GM21737 (cell line): ENCODE results near the gene SMYD3.
"Not testable (repeated sequence)": the region's sequence is repeated elsewhere in the genome, so short reads cannot be mapped to it uniquely, and the experiment has no call there.

ENCODE experiments used
- ATAC-seq: cut with Tn5 transposase; IDR thresholded peaks from one replicate; pipeline ENCODE4 v1.9.1; 2021; ENCODE audit warnings: mild to moderate bottlenecking, moderate library complexity; ENCODE audit not compliant: unreplicated experiment

SMYD3 gene

DNA sequence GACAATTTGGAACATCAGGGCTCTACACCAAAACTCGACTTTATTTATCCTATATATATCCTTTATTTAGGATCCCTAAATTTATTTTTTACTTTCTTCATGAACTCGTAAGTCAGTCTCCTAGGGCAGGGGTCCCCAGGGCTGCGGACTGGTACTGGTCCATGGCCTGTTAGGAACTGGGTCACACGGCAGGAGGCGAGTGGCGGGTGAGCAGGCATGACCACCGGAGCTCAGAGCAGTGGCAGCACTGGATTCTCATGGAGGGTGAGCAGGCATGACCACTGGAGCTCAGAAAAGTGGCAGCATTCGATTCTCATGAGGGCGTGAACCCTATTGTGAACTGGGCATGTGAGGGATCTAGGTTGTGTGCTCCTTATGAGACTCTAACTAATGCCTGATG is 427.0 kb downstream of the SMYD3 start:
- no peak for ATAC-seq

DNA sequence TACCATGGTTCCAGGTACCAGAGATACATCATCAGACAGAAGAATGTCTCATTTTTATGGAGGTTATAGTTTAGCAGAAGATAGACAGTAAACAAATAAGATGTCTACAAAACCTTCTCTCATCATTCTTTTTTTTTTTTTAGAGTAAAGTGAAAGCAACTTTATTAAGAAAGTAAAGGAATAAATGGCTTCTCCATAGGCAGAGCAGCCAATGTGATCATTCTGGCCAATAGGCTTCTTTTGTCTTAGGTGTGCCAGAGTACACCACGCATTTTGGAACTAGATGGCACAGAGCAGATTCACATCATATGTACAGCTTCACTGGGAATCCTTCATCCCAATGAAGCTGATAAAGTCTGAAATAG is 428.2 kb downstream of the SMYD3 start:
- ATAC-seq = no peak

DNA sequence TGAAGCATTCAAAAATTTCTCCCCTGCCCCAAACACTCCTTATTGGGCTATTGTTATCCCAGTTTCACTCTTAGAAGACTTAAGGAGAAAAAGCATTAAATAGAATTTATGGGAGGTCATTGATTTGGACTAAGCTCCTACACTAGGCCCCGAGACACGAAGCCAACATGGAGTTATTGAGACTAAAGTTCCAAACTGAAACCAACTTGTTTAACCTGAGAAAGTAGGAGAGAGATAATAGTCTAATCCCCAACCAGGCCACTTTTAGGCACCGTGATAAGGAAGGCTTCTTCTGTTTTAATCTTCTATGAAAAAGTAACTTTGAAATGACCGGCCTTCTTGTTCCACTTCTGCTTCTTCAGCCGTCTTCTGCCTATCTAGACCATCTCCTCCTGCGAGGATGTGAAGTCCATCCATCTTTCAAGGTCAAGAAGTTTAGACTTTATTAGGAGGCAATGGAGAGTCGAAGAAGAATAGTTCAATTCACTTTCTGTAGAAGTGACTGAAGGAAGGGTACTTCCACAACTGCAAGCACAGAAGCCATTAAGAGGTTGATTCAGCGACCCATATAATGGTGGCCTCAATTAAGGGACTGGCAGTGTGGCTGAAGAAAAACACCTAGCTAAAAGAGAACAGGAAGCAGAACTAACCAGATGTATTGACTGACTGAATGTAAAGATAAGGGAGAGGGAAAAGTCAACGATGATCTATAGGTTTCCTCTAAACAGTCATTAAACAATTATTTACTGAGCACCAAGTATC is 428.8 kb downstream of the SMYD3 start:
- ATAC-seq = no peak

DNA sequence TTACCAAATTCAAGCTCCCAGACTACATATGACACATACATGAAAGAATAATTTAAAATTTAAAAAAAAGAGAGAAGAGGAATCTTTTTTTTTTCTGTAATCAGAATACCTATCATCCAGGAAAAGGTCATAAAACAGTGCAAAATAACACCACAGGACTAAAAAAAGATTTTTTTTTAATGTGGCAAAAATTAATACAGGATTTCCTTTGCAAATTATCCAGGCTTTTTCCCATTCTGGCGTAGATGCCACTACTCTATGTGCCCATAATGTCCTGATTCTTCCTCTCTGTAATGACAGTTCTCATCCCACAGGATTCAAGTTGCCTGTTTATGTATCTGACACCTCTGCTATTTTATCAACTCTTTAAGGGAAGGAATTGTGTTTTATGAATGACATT is 429.6 kb downstream of the SMYD3 start:
- no peak for ATAC-seq

DNA sequence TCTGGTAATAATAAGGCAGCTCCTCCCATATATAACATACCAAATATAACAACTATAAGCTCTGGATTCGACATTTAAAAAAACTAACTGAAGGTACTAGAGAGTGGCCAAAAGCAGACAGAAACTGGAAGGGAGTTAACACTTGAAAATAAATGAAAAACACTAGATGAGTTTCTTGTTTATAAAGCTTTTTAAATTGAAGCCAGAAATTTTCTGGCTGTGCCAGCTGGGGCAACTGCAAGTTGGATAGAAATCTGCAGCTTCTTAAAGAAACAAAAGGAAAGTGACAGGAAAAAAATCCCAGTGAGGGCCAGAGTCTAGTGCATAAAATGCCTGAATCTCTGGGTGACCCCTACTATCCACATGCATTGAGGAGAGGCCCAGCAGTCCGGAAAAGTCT is 432.7 kb downstream of the SMYD3 start:
- ATAC-seq = no peak

DNA sequence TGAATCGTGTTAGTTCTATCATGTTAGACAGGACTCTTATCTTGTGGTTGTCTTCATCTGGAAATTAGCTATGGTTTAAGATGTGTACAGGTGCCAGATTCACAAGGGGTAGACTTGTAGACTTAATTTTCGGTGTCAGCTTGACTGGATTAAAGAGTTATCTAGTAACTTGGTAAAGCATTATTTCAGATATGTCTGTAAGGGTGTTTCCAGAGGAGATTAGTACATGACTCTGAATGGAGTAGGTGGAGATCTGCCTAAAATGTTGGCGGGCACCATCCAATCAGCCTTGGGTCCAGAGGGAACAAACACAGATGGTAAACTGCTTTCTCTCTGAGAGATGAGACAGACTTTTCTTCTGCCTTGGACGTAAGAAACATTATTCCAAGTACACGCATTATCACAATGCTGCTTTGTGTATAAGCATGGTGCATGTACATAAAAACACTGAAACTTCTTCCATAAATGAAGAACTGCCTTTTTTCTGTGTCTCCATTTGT is 434.6 kb downstream of the SMYD3 start:
- ATAC-seq = no peak

DNA sequence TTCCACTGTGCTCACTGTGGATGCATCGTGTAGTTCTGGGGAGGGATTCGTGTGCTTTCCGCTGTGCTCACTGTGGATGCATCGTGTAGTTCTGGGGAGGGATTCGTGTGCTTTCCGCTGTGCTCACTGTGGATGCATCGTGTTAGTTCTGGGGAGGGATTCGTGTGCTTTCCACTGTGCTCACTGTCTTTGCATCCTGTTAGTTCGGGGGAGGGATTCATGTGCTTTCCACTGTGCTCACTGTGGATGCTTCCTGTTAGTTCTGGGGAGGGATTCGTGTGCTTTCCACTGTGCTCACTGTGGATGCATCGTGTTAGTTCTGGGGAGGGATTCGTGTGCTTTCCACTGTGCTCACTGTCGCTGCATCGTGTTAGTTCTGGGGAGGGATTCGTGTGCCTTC is 435.1 kb downstream of the SMYD3 start:
- ATAC-seq = not testable (repeated sequence)

DNA sequence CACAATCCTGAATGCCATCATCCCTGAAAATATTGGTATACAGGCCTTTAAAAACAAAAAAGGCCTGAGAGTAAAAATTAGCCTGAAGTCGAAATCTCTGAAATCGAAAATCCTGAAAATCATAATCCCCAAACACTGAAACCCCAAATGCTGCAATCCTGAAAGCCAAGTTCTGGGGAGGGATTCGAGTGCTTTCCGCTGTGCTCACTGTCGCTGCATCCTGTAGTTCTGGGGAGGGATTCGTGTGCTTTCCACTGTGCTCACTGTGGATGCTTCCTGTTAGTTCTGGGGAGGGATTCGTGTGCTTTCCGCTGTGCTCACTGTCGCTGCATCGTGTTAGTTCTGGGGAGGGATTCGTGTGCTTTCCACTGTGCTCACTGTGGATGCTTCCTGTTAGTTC is 435.5 kb downstream of the SMYD3 start:
- ATAC-seq = not testable (repeated sequence)

DNA sequence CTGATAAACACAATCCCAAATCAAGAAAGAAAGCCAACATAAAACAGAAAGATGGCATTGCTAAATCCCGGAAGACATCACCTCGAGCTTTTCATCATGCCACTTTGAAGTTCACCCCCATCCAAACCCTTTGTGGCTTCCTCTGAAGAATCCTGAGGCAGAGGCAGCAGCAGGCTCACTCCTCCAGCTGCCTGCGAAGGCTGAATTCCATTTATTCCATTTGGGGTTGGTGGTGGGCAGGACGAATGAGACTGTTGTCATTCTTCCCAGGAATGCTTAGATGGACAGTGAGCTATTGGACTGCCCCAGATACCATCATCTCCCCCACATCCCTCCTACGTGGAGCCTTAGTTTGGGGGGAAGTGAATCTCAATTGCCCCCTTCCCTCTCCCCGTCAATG is 437.5 kb downstream of the SMYD3 start:
- ATAC-seq = no peak

DNA sequence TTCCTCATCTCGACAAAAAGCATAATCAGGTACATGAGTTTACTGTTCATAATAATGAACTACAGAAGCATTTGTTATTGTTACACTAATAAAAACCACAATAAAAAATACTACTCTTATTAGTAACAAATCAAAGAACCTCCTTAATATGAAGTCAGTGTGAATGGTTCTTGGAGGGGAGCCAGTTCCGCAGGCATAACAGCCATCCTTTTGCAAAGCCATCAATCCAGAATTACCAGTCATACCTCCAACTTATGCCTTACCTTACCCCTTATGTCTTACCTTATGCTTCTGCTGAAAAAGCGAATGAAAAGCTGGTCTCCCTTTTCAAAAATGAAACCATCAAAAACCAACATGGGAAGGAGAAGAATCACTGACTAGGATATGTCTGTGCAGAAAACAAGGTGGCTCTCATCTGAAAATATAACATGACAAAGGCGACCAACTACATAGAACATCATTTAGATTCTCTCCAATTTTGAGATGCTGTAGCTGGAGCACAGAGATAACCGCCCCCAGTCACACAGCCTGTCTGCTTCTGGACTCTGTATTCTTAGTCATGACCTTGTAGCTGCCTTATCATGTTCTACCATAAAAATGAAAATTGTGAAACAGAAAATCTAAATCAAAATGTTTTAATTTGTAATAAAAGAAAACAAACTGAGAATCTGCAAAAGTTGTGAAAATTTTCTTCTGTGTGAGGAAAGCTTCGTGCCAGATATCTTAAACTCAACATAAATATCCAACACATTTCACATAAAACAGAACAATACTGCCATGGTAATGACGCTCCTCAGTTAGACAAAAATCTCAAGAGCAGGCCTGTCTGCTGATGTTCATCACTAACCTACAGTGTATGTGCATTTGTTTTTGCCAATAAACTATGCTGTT is 438.2 kb downstream of the SMYD3 start:
- no peak for ATAC-seq

DNA sequence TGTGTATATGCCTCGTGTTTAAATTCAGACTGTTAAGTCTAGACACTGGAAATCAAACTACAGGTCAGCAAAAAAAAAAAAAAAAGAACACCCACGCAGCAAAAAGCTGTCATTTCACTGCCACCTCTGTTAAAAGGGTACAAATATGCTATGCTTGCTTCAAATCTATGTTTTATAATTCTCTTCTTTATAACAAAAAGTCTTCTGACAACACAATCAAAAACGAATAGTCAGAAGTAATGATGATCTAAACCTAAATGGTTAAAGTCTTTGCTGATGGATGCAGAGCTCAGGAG is 438.9 kb downstream of the SMYD3 start:
- no peak for ATAC-seq

DNA sequence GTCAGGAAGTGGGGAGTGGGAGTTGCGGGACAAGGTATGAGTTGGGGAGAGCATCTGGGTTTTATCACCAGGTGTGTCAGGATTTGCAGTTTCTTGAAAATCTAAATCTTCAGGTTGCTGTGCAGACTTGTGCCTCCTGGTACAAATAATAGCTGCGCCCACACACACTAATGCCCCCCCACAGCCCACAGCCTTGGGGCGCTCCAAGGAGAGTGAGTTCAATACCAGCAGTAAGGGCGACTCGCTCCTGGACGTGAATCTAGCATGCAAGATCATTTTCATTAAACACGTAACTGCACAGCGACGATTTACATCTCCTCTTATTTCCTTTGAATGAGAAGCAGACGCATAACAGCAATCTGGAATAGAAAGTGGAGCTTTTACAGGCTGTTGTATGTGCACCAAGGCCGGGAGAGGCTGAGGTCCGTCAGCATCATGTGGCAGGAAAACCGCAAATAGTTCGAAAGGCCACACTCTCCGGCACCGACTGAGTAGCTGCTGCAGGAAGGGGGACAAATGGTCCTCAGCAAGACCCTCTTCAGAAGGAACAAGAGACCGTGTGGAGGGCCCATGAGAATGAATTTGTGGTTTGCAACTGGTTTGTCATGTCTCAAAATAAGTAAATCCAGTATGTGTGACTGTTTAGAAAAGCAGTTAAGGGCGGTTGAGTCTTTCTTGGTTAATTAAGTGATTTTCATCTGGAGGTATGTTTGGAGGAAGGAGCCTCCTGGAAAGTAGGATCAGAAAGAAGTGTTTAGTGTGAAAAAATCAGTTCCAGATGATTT is 439.5 kb downstream of the SMYD3 start:
- ATAC-seq = no peak

DNA sequence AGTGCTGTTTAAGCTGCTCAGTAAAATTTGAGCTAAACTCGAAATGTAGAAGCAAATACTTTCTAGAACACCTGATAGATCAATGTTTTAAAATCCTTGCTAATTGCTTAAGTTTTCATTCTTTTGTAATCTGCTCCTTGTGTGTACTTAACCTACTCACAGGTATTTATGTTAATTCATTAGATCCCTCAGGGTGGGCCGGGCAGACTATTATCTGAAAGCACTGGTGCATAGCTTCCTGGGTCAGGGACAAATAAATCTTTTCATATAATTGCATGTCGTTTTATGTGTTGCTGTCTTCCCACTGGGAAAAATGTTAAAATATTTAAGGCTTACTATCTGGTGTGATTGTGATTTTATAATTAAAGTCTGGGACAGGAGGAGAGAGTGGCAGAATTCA is 440.5 kb downstream of the SMYD3 start:
- no peak for ATAC-seq

DNA sequence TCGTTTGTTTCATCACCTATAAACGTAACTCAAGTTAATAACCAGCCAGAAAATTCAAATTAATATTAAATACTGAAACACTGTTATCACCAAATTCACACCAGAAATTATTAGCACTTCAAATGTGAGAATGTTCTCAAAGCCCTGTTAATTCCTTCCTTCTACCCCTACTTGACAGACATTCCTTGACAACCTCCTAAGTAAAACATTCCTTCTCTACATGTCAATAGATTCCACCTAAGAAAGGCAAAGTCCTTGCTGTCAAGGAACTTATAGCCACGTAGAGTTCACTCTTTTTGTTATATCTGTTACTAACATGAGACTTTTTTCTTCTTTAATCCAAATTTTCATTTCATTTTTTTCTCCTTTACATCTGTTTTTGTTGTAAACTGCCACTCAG is 441.5 kb downstream of the SMYD3 start:
- no peak for ATAC-seq

DNA sequence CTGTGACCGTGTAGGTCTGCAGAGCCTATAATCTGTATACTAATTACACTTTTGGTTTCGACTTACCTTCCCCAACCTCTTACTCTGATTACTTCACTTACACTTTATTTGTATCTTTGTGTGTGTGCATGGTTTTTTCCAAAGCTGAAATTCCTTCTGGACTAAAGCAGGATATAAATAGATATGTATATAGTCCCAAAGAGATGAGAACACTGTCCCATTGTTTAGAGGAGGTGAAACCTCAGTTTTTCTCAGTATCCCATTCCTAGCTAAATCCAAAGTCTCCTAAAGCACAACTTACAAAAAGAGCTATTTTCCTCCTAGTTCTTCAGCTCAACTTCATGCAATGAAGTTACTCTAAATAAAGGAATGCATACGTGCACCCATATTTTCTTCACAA is 442.2 kb downstream of the SMYD3 start:
- ATAC-seq = no peak

DNA sequence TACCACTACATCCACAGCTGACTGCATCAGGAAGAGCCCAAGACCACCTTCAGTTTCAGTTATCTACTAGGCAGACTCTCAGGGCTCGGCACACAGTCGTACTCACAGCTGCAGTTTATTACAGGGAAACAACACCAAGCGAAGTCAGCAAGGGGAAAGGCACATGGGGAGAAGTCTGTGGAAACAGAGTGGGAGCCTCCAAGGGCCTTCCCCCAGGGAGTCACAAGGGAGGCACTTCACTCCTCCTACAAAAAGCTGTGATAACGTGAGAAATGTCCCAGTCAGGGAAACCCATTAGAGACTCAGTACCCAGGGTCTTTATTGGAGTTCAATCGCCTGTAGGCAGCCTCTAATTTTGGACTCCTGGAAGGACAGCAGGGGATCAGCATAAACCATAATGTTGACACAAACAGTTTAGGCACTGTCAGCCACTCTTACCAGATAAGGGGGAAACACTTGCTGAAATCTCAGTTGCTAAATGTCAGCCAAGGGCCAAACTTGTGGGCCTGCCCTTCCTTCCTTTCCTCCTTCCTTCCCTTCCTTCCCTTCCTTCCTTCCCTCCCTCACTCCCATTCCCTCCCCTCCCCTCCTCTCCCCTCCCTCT is 444.0 kb downstream of the SMYD3 start:
- no peak for ATAC-seq

DNA sequence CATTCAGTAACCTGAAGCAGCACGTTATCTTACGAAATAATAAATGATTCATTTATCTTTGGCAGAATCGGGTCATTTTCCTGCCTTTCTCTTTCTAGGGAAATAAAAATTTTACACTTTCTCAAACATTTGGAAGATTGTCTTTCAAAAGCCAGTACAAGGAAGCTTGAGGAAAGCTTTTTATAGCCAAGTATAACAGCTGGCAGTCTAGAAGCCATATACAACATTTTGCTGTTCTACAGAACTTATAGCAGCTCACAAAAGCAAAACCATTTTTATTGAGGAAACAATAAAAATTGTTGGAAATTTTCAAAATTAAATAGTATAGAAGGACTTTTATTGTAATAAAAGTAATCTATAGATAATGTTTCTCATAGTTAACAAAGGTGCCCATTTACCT is 448.6 kb downstream of the SMYD3 start:
- ATAC-seq = no peak

DNA sequence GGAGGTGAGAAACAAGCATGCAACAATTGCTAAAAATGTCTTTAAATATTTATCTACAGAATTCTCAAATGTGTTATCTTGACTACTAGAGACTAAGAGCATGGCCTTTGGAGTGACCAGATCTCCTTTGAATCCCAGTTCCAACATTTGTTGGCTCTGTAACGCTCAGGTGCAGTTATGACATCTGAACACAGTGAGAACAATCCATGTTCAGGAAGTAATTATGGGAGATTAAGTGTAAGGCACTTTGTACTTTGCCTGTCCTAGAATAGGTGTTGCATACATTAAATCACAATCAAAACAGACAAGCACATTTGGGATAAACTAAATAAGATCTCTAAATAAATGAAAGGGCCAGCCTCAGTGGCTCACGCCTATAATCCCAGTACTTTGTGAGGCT is 454.5 kb downstream of the SMYD3 start:
- no peak for ATAC-seq

DNA sequence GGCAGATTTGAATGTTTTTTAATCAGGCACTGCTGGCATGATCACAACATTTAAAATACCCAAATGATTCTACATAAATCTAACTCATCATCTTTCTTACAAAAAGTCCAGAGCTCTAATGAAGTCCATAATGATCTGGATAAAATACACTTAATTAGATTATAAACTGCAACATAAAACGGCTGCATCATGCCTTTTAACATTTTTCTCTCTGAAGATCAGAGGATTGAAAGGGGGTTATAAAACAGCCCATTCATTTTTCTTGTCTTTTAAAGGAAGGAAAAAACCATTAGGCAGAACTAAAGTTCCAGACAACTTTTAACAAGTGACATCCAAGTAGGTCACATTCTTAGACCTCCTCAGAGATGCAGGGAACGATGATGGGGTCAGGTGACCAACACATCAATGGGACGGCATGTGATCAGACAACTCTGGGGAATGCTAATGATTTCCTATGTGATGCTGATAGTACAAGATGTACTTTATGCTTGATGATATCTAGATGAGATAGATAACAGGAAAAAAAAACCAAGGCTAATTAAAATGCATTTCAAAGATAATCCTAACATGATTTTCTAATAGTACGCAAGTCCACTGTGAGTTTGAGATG is 455.1 kb downstream of the SMYD3 start:
- no peak for ATAC-seq

DNA sequence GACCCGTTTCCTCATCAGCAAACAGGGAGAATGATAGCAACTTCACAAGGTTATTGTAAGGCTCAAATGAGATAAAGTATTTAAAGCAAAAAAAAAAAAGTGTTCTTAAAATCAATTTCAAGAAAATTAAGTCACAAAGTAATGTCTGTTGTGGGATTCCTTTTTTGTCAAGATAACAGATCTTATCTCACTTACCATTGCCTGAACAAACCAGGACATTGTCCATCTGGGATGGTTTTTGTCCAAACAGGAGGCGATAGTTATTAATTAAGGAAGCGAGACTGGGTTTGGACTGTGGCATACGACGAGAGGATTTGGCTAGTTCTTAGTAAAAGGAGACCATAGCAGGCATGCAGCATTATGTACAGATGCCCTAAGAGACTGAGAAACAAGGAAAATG is 458.4 kb downstream of the SMYD3 start:
- ATAC-seq = no peak

DNA sequence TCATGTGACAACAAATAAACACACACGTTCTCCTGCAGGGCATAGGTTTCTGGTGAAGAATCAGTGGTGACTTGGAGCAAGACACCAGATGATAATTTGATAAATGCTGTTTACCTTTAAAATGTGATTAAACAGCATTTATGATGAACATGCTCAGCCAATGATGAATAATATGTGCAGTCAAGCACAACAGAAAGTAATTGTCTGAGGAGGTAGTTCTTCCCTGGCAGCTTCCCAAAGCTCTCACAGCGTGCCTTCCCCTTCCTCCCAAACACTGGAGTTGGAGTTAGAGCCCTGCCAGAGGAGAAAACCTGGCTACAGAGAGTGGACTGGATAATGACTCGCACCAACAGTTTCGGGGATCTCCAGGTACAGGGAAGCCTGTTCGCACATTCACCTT is 463.5 kb downstream of the SMYD3 start:
- ATAC-seq = no peak
